Body of pancreas (tissue), 4 donors: ENCODE measurements around the gene OTOGL. TPM values are rescaled to one million over a fixed set of nuclear protein-coding genes. Genes with fewer than 3 reads are reported as not detected.

Source experiments
- ATAC-seq: fragments of 150-250 bp; one replicate; pipeline ENCODE4 v1.9.1; 2016
- DNase-seq, 4 donors: peaks; one replicate each; pipeline ENCODE4 v3.0.0-alpha.2; 2019
- H3K27ac ChIP-seq, 4 donors: fragments of 200-600 bp; sonication (generic); 1 replicate in 3 of 4; 2 replicates in 1 of 4; pipeline versions ENCODE4 v1.5.1 to v1.6.1; 2016 to 2019; ENCODE audit warnings: mild to moderate bottlenecking in 1 of 4, mixed read lengths in 1 of 4, moderate library complexity in 1 of 4
- H3K27me3 ChIP-seq, 2 donors: fragments of 200-600 bp; sonication (generic); one replicate each; pipeline ENCODE4 v1.6.0; 2016; ENCODE audit warnings: mild to moderate bottlenecking in 1 of 2
- H3K36me3 ChIP-seq, 2 donors: fragments of 200-600 bp; sonication (generic); replicated peaks in 1 of 2; 2 replicates each; pipeline ENCODE4 v1.5.1; 2016; ENCODE audit warnings: low read depth in 2 of 2; ENCODE audit not compliant: insufficient read depth in 1 of 2
- H3K4me1 ChIP-seq: fragments of 200-600 bp; sonication (generic); one replicate; pipeline ENCODE4 v1.6.0; 2016
- H3K4me3 ChIP-seq, 2 donors: fragments of 200-600 bp; sonication (generic); 1 replicate in 1 of 2; 2 replicates in 1 of 2; pipeline ENCODE4 v1.5.1; 2016 to 2019
- H3K9me3 ChIP-seq, 3 donors: fragments of 200-600 bp; sonication (generic); 1 replicate in 2 of 3; 2 replicates in 1 of 3; pipeline ENCODE4 v1.5.1; 2016
- CTCF ChIP-seq, 7 experiments: fragments of 450-650 bp in 4 of 7; fragments of 200-600 bp in 3 of 7; sonication (generic) in 3 of 7; IDR thresholded peaks; one replicate each; pipeline ENCODE4 v1.5.1; 2016 to 2019; ENCODE audit warnings: antibody characterized with exemption in 7 of 7
- POLR2A ChIP-seq, 3 donors: fragments of 450-650 bp; IDR thresholded peaks; one replicate each; pipeline ENCODE4 v1.6.1; 2016; ENCODE audit warnings: antibody characterized with exemption in 3 of 3, mild to moderate bottlenecking in 2 of 3
- WGBS, 2 donors: methylation state at CpG; one replicate each; pipeline ENCODE4 v1.1.5; 2017; 5-methylcytosine and 5-hydroxymethylcytosine counted together
- intact Hi-C: fragments of 100-400 bp; cut with DNase I; formaldehyde crosslinking; loops from one replicate; pipeline ENCODE4 v1.15.1; 2023
- total RNA-seq, 2 donors: library from RNA; depleted of rRNA; stranded (reverse); fragments of >200 nt; gene quantifications; one replicate each; pipeline ENCODE4 v1.1.0, GENCODE V29; 2016

OTOGL gene
- total RNA-seq, 2 donors from 2014 or later = 0.26 to 0.33 TPM

- Histone ChIP-seq H3K4me1 (peaks cover 20% of the 10 kb centered on the region), H3K4me3 (no peak overlapping the region), H3K27me3 (no peaks in the 10 kb centered on the region), H3K36me3 (no peaks in the 10 kb centered on the region), H3K27ac (peak overlapping the region in 1 of 4 donors; percentile 26), H3K9me3 (no peaks in the 10 kb centered on the region)
- no peak for ATAC-seq
- WGBS, 2 donors = 48 to 71% methylated on average over 3 of the region's 3 CpGs
- intact Hi-C loops = no loop called here
- DNase-seq = peak in 2 of 4 donors; percentile 1 to 11
- TF ChIP-seq CTCF (IDR thresholded peaks at IDR 0.05) (no peak), POLR2A (IDR thresholded peaks at IDR 0.05) (no peak)
Observed at GRCh38 chr12:80120994-80121393, 21.7 kb downstream of the OTOGL start.

- intact Hi-C loops = no loop called here
- DNase-seq (no peak), ATAC-seq (no peak)
- Histone ChIP-seq H3K27me3 (no peaks in the 10 kb centered on the region), H3K4me1 (peaks cover 20% of the 10 kb centered on the region), H3K4me3 (no peak overlapping the region), H3K27ac (no peak overlapping the region), H3K9me3 (no peaks in the 10 kb centered on the region), H3K36me3 (no peaks in the 10 kb centered on the region)
- no peak for TF ChIP-seq CTCF (IDR thresholded peaks at IDR 0.05)
- TF ChIP-seq POLR2A (IDR thresholded peaks at IDR 0.05) = no peak
- 61 to 62% methylated on average over 3 of the region's 3 CpGs for WGBS, 2 donors
Observed at GRCh38 chr12:80121661-80122060, 22.3 kb downstream of the OTOGL start.

DNA sequence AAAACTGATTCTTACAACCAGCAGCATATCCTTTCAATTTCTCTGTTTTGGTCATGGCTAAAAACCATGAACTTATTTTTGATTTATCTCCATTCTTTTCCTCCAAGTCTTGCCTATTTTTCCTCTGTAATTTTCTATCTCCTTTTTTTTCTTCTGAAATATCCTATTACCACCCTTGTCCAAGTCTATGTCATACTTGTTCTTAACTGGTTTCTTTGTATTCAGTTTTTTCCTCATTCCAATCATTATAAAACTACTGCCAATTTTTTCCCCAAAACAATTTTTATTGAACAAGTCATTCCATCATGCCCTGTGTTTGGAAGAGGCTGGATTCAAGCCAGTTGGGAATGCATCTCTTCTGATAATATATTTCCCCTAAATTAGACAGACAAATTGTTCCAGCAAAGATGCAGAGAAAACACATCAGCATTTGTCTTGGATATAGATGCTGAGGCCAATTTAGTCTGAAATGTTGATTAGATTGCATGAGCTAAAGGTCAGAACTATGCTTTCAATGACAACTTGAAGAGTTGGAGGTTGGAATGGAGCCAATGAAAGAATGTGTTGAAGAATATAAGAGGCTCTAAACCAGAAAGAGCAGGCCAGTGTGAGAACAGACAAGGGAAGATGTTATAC is 30.7 kb downstream of the OTOGL start:
- Histone ChIP-seq H3K4me1 (no peaks in the 10 kb centered on the region), H3K36me3 (no peaks in the 10 kb centered on the region), H3K9me3 (no peaks in the 10 kb centered on the region), H3K27me3 (no peaks in the 10 kb centered on the region), H3K4me3 (no peak overlapping the region), H3K27ac (no peak overlapping the region)
- DNase-seq = no peak
- no peak for ATAC-seq
- TF ChIP-seq POLR2A (IDR thresholded peaks at IDR 0.05) = no peak
- no peak for TF ChIP-seq CTCF (IDR thresholded peaks at IDR 0.05)
- intact Hi-C loops = no loop called here

GRCh38 chr12:80135624-80136023 is 36.3 kb downstream of the OTOGL start:
- intact Hi-C loops = no loop called here
- ATAC-seq = no peak
- TF ChIP-seq POLR2A (IDR thresholded peaks at IDR 0.05) = no peak
- H3K36me3 ChIP-seq = no peaks in the 10 kb centered on the region
- H3K4me3 ChIP-seq = no peak overlapping the region
- DNase-seq = no peak
- no peaks in the 10 kb centered on the region for H3K4me1 ChIP-seq
- H3K9me3 ChIP-seq = no peaks in the 10 kb centered on the region
- no peak overlapping the region for H3K27ac ChIP-seq
- no peaks in the 10 kb centered on the region for H3K27me3 ChIP-seq
- WGBS, 2 donors = 89 to 94% methylated on average over 3 of the region's 3 CpGs

DNA sequence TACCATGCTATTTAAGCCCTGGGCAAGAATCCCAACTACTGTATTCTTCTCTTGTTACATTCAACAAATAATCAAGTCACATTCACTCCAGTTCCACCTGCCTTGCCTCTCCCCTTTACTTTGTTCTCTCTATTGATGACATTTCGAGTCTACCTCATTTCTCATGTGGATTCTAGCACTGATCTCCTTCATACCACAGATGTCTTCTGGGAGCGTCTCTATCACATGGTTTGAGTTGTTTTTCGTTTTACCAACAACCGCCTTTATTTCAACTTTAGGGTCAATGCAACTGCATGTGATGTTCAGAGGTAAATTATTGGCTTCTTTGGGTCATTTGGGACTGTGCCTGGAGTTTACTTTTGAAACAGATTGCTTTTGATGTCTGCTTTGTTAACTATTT is 40.7 kb downstream of the OTOGL start:
- no peak overlapping the region for H3K27ac ChIP-seq
- TF ChIP-seq CTCF (IDR thresholded peaks at IDR 0.05) = no peak
- H3K27me3 ChIP-seq = no peaks in the 10 kb centered on the region
- 88% methylated on average over 4 of the region's 4 CpGs for WGBS, 2 donors
- intact Hi-C loops = no loop called here
- DNase-seq = no peak
- H3K9me3 ChIP-seq = no peaks in the 10 kb centered on the region
- no peaks in the 10 kb centered on the region for H3K4me1 ChIP-seq
- no peaks in the 10 kb centered on the region for H3K36me3 ChIP-seq
- H3K4me3 ChIP-seq = no peak overlapping the region
- no peak for ATAC-seq
